ENCODE results near the gene PERM1. TPM values are rescaled to one million over a fixed set of nuclear protein-coding genes. Genes with fewer than 3 reads are reported as not detected.

The PERM1 gene
- total and polyA plus RNA-seq, 9 of the 15 experiments (the other 6 are each of a cell fraction or from before 2014, with no cell fraction given) = not detected

GRCh38 chr1:958823-959730 lies 22.8 kb downstream of the PERM1 start, which contains the start of gene NOC2L (continued):
- TF ChIP-seq ZNF592 (IDR thresholded peaks at IDR 0.05) = no peak
- no peak; a peak in 1 of 4 replicates for TF ChIP-seq NONO (IDR thresholded peaks at IDR 0.05; ENCODE audit: low read depth in 2 of 2, low read length in 1 of 2)
- TF ChIP-seq ZNF318 (IDR thresholded peaks at IDR 0.05; ENCODE audit: borderline replicate concordance in 1 of 2, low read depth in 1 of 2) = no peak
- no peak for TF ChIP-seq RAD21 (CRISPR knock-in tag; conservative IDR thresholded peaks at IDR 0.05 in 1 of 2, IDR thresholded peaks at IDR 0.05 in 1 of 2)
- TF ChIP-seq CCAR2 (IDR thresholded peaks at IDR 0.05; ENCODE audit: low read depth, low read length) = no peak
- no peak for TF ChIP-seq MTA1 (IDR thresholded peaks at IDR 0.05; ENCODE audit: borderline replicate concordance)
- TF ChIP-seq SREBF1 (IDR thresholded peaks at IDR 0.05; ENCODE audit: borderline replicate concordance, low read depth, low read length) = no peak
- no peak for TF ChIP-seq NCOA4 (IDR thresholded peaks at IDR 0.05; ENCODE audit: partially characterized antibody)
- TF ChIP-seq LARP7 (IDR thresholded peaks at IDR 0.05) = no peak
- TF ChIP-seq ADNP (tag; IDR thresholded peaks at IDR 0.05) = no peak
- TF ChIP-seq BACH1 (tag; IDR thresholded peaks at IDR 0.05) = no peak
- TF ChIP-seq NFATC3 (IDR thresholded peaks at IDR 0.05) = no peak
- peak; percentile 82 for TF ChIP-seq CREM (IDR thresholded peaks at IDR 0.05; ENCODE audit: low read depth)
- TF ChIP-seq SETDB1 (IDR thresholded peaks at IDR 0.05; ENCODE audit: low read length) = no peak
- peak; percentile 69 for TF ChIP-seq ETV5 (CRISPR knock-in tag; IDR thresholded peaks at IDR 0.05; ENCODE audit: low read depth)
- no peak for TF ChIP-seq ZNF316 (IDR thresholded peaks at IDR 0.05)

Data from K562 (cell line).